K562 (cell line): Measurements from ENCODE around the gene UBALD2. TPM values are rescaled to one million over a fixed set of nuclear protein-coding genes. Genes with fewer than 3 reads are reported as not detected.

ENCODE experiments used
- CHD2 ChIP-seq: IDR thresholded peaks from 2 replicates; pipeline ENCODE4 v1.6.1; 2011; ENCODE audit warnings: low read depth, low read length
- HMG20A ChIP-seq: fragments of 450-650 bp; formaldehyde crosslinking; conservative IDR thresholded peaks from 2 replicates; pipeline ENCODE4 v1.4.0; 2020; ENCODE audit warnings: mild to moderate bottlenecking, mixed read lengths
- PHTF2 ChIP-seq: fragments of 250-450 bp; sonication (Bioruptor Pico); IDR thresholded peaks from 2 replicates; pipeline ENCODE4 v1.5.0; 2021; ENCODE audit warnings: mild to moderate bottlenecking
- SRF ChIP-seq, 2 experiments: fragments of 250-450, 450-650 bp in 1 of 2; sonication (Bioruptor Pico) in 1 of 2; sonication (generic) in 1 of 2; formaldehyde crosslinking; IDR thresholded peaks; 2 replicates each; pipeline versions ENCODE4 v1.5.0 to v1.5.1; 2020 to 2022; ENCODE audit warnings: mild to moderate bottlenecking in 1 of 2, missing genetic modification reagents in 1 of 2
- SRSF9 ChIP-seq: fragments of 200-400 bp; formaldehyde crosslinking; IDR thresholded peaks from 2 replicates; pipeline ENCODE4 v1.6.1; 2017; ENCODE audit warnings: low read depth, low read length, borderline replicate concordance
- STAT5A ChIP-seq: IDR thresholded peaks from 2 replicates; pipeline ENCODE4 v1.6.1; 2012; ENCODE audit warnings: low read length, inconsistent platforms, borderline replicate concordance
- ZKSCAN3 ChIP-seq: fragments of 250-450 bp; sonication (Bioruptor Pico); IDR thresholded peaks from 2 replicates; pipeline ENCODE4 v1.4.0; 2020
- ZNF282 ChIP-seq: sonication (generic); formaldehyde crosslinking; IDR thresholded peaks from 2 replicates; pipeline ENCODE4 v1.8.1; 2023; ENCODE audit warnings: missing genetic modification reagents
- ZNF57 ChIP-seq: fragments of 450-650 bp; formaldehyde crosslinking; IDR thresholded peaks from 2 replicates; pipeline ENCODE4 v1.4.0; 2020; ENCODE audit warnings: mild to moderate bottlenecking, moderate library complexity
- polyA plus RNA-seq, 8 experiments: library from polyadenylated mRNA; depleted of rRNA in 4 of 8; stranded (reverse) in 5 of 8; unstranded in 3 of 8; fragments of >200 nt; fragmentation: Nextera tagmentation in 2 of 8; fragmentation: Illumina TruSeq in 1 of 8; extraction: Ambion mirVana in 2 of 8; extraction: Trizol in 1 of 8; gene quantifications; 2 replicates each; pipeline versions ENCODE4 v1.2.1 to v1.2.3, GENCODE V29; 2011 to 2014; ENCODE audit warnings: inconsistent platforms in 1 of 8, missing spikeins in 1 of 8
- total RNA-seq, 7 experiments: library from RNA; depleted of rRNA in 6 of 7; stranded (reverse); fragments of >200 nt in 6 of 7; fragmentation: Illumina TruSeq in 2 of 7; extraction: Trizol in 2 of 7; gene quantifications; 2 replicates each; pipeline versions ENCODE4 v1.2.1 to v1.2.3, GENCODE V29; 2011 to 2021; ENCODE audit warnings: low replicate concordance in 1 of 7
- TF ChIP-seq, protein P1 (sequence below), 2 experiments: fragments of 450-650 bp; formaldehyde crosslinking in 1 of 2; IDR thresholded peaks; 2 replicates each; pipeline versions ENCODE4 v1.4.0 to v1.6.1; 2014 to 2020; ENCODE audit warnings: mild to moderate bottlenecking in 2 of 2, borderline replicate concordance in 1 of 2, low read depth in 1 of 2
- TF ChIP-seq, protein P2 (sequence below): fragments of 450-650 bp; IDR thresholded peaks from 2 replicates; pipeline ENCODE4 v1.7.0; 2016; ENCODE audit warnings: borderline replicate concordance

The UBALD2 gene
- total and polyA plus RNA-seq, 9 of the 15 experiments (the other 6 are each of a cell fraction or from before 2014, with no cell fraction given): 2.3 to 94.1 (median 25.3) TPM

- no peak for TF ChIP-seq SRSF9
- TF ChIP-seq, protein P1, sequence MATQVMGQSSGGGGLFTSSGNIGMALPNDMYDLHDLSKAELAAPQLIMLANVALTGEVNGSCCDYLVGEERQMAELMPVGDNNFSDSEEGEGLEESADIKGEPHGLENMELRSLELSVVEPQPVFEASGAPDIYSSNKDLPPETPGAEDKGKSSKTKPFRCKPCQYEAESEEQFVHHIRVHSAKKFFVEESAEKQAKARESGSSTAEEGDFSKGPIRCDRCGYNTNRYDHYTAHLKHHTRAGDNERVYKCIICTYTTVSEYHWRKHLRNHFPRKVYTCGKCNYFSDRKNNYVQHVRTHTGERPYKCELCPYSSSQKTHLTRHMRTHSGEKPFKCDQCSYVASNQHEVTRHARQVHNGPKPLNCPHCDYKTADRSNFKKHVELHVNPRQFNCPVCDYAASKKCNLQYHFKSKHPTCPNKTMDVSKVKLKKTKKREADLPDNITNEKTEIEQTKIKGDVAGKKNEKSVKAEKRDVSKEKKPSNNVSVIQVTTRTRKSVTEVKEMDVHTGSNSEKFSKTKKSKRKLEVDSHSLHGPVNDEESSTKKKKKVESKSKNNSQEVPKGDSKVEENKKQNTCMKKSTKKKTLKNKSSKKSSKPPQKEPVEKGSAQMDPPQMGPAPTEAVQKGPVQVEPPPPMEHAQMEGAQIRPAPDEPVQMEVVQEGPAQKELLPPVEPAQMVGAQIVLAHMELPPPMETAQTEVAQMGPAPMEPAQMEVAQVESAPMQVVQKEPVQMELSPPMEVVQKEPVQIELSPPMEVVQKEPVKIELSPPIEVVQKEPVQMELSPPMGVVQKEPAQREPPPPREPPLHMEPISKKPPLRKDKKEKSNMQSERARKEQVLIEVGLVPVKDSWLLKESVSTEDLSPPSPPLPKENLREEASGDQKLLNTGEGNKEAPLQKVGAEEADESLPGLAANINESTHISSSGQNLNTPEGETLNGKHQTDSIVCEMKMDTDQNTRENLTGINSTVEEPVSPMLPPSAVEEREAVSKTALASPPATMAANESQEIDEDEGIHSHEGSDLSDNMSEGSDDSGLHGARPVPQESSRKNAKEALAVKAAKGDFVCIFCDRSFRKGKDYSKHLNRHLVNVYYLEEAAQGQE (IDR thresholded peaks at IDR 0.05; ENCODE audit: borderline replicate concordance): peak; percentile 18; the same call in 1 of the 2 replicates
- TF ChIP-seq, protein P1 (CRISPR knock-in tag; IDR thresholded peaks at IDR 0.05; ENCODE audit: low read depth): no peak
- TF ChIP-seq, protein P2, sequence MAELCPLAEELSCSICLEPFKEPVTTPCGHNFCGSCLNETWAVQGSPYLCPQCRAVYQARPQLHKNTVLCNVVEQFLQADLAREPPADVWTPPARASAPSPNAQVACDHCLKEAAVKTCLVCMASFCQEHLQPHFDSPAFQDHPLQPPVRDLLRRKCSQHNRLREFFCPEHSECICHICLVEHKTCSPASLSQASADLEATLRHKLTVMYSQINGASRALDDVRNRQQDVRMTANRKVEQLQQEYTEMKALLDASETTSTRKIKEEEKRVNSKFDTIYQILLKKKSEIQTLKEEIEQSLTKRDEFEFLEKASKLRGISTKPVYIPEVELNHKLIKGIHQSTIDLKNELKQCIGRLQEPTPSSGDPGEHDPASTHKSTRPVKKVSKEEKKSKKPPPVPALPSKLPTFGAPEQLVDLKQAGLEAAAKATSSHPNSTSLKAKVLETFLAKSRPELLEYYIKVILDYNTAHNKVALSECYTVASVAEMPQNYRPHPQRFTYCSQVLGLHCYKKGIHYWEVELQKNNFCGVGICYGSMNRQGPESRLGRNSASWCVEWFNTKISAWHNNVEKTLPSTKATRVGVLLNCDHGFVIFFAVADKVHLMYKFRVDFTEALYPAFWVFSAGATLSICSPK: no peak
- TF ChIP-seq PHTF2 (CRISPR knock-in tag): no peak
- no peak for TF ChIP-seq ZNF57
- no peak for TF ChIP-seq HMG20A (CRISPR knock-in tag)
- TF ChIP-seq CHD2: no peak
- no peak for TF ChIP-seq ZKSCAN3 (CRISPR knock-in tag)
- 0 out of 2 replicates have a peak, but pooled peaks have one; percentile 77 for TF ChIP-seq ZNF282 (CRISPR knock-in tag)
- peak; percentile 70; the same call in 1 of the 2 replicates for TF ChIP-seq STAT5A
- TF ChIP-seq SRF (CRISPR knock-in tag; IDR thresholded peaks at IDR 0.05): no peak
Measured at GRCh38 chr17:76268991-76269981, 4.1 kb downstream of the UBALD2 start (continued).
